Stimulated activated naive B cell treated with anti-CD40 and anti-IgM and Interleukin-4, amounts not matched to agents 10 μg/mL and 1 μg/mL and 100 μg/mL, for 72 hours (primary cell): ENCODE results near the gene TYROBP.
A peak's percentile ranks its signal among the peaks of the same experiment; 100 is the strongest.
"Not testable (repeated sequence)": the region's sequence is repeated elsewhere in the genome, so short reads cannot be mapped to it uniquely, and the experiment has no call there.

Source experiments
- ATAC-seq, 2 donors: fragments of 150-1000 bp; cut with Tn5 transposase; replicated peaks; 2 replicates each; pipeline ENCODE4 v1.10.0; 2021; ENCODE audit warnings: moderate library complexity in 1 of 2
- DNase-seq: peaks from one replicate; pipeline ENCODE4 v3.0.0; 2021
- H3K27ac Mint-ChIP-seq: one replicate; pipeline ENCODE4 v1.8.0; 2022; ENCODE audit warnings: mild to moderate bottlenecking, mixed read lengths
- H3K27me3 Mint-ChIP-seq, 2 donors: one replicate each; pipeline ENCODE4 v1.8.0; 2022; ENCODE audit warnings: mixed read lengths in 2 of 2
- H3K36me3 Mint-ChIP-seq, 2 donors: one replicate each; pipeline ENCODE4 v1.8.0; 2022; ENCODE audit warnings: mixed read lengths in 2 of 2, mild to moderate bottlenecking in 1 of 2
- H3K4me1 Mint-ChIP-seq, 2 donors: one replicate each; pipeline ENCODE4 v1.8.0; 2022; ENCODE audit warnings: mixed read lengths in 2 of 2, mild to moderate bottlenecking in 1 of 2
- H3K4me3 Mint-ChIP-seq, 2 donors: one replicate each; pipeline ENCODE4 v1.8.0; 2022; ENCODE audit warnings: mild to moderate bottlenecking in 2 of 2, mixed read lengths in 2 of 2, moderate library complexity in 1 of 2
- H3K9me3 Mint-ChIP-seq, 2 donors: one replicate each; pipeline ENCODE4 v1.8.0; 2022; ENCODE audit warnings: mixed read lengths in 2 of 2, mild to moderate bottlenecking in 1 of 2

Gene TYROBP

DNA sequence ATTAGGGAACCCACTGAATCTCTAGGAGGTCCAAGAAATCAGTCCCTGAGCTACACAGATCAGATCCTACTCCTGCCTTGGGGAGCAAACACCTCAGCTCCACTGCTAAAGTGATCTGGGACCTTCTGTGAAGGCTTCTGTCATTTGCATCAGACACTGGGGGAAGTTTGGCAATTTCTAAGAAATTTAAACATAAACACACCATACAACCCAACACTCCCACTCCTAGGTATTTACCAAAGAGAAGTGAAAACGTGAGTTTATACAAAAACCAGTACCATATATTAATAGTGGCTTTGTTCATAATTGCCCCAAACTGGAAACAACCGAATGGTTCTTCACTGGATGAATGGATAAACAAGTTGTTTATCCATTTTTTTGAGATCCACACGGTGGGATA lies 7.3 kb upstream of the TYROBP start:
- Mint-ChIP-seq H3K4me1 (peaks cover 21 to 73% of the 10 kb centered on the region in 2 donors), H3K27ac (peak overlapping the region; percentile 86), H3K9me3 (no peaks in the 10 kb centered on the region), H3K27me3 (no peaks in the 10 kb centered on the region), H3K36me3 (no peaks in the 10 kb centered on the region), H3K4me3 (peak overlapping the region; percentile 32 to 71)
- ATAC-seq (peak; percentile 80 to 87), DNase-seq (peak; percentile 47)

- no peaks in the 10 kb centered on the region for H3K36me3 Mint-ChIP-seq
- ATAC-seq (peak; percentile 36 to 40), DNase-seq (peak; percentile 47)
- peak overlapping the region; percentile 57 to 59 for H3K4me3 Mint-ChIP-seq
- H3K9me3 Mint-ChIP-seq = no peaks in the 10 kb centered on the region
- peak overlapping the region; percentile 94 for H3K27ac Mint-ChIP-seq
- no peaks in the 10 kb centered on the region for H3K27me3 Mint-ChIP-seq
- peaks cover 32 to 83% of the 10 kb centered on the region in 2 donors for H3K4me1 Mint-ChIP-seq
Measured at GRCh38 chr19:35913589-35913988, 5.5 kb upstream of the TYROBP start.

DNA sequence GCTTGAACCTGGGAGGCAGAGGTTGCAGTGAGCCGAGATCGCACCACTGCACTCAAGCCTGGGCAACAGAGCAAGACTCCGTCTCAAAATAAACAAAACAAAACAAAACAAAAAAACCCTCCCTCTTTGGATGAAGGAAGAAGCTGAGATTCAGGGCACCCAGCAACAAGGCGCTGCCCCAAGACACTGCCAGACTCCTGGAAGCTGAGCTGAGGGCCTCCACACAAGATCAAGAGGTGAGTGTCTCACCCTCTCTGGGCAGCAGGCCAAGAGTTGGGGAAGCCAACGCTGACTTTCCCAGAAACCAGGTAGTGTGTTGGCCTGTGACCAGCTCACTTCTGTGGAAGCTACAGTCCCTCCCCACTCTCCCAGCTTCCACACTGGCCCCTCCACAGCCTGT lies 3.7 kb upstream of the TYROBP start:
- no peaks in the 10 kb centered on the region for H3K27me3 Mint-ChIP-seq
- H3K9me3 Mint-ChIP-seq = no peaks in the 10 kb centered on the region
- peak overlapping the region; percentile 64 to 71 for H3K4me3 Mint-ChIP-seq
- H3K27ac Mint-ChIP-seq = peak overlapping the region; percentile 84
- H3K36me3 Mint-ChIP-seq = no peaks in the 10 kb centered on the region
- ATAC-seq = peak; percentile 7 to 8
- peak; percentile 54 for DNase-seq
- peaks cover 43 to 87% of the 10 kb centered on the region in 2 donors for H3K4me1 Mint-ChIP-seq

DNA sequence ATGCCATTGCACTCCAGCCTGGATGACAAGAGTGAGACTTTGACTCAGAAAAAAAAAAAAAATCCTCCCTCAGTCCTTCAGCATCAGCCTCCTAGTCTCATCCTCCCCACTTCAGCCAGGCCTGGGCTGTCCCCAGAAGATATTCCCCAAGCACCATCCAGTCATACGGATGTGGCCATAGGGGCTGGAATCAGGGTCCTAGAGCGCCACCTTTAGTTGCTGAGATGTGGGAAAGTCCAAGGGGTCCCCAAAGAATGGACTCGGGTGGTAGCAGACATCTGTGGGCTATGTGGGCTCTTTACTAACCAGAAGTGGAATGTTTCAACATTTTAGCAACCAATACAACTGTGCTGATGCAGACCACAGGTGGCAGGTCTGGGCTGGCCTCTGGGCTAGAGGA lies 3.1 kb upstream of the TYROBP start:
- ATAC-seq (no peak), DNase-seq (no peak)
- Mint-ChIP-seq H3K4me3 (peak overlapping the region; percentile 64 to 71), H3K27me3 (no peaks in the 10 kb centered on the region), H3K36me3 (no peaks in the 10 kb centered on the region), H3K27ac (peak overlapping the region; percentile 84), H3K9me3 (no peaks in the 10 kb centered on the region), H3K4me1 (peaks cover 43 to 81% of the 10 kb centered on the region in 2 donors)

DNA sequence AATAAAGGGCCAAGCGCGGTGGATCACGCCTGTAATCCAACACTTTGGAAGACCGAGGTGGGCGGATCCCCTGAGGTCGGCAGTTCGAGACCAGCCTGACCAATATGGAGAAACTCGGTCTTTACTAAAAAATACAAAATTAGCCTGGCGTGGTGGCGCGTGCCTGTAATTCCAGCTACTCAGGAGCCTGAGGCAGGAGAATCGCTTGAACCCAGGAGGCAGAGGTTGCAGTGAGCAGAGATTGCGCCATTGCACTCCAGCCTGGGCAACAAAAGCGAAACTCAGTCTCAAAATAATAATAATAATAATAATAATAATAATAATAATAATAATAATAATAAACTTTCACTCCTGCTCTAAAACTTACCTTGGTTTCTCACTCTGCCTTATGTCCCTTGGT lies 2.3 kb upstream of the TYROBP start:
- H3K36me3 Mint-ChIP-seq = not testable (repeated sequence)

GRCh38 chr19:35909684-35910035 lies 1.6 kb upstream of the TYROBP start:
- DNase-seq = no peak
- Mint-ChIP-seq H3K4me3 (peak overlapping the region; percentile 68 to 78), H3K27me3 (no peaks in the 10 kb centered on the region), H3K4me1 (peaks cover 44 to 75% of the 10 kb centered on the region in 2 donors), H3K27ac (peak overlapping the region; percentile 97), H3K36me3 (no peaks in the 10 kb centered on the region), H3K9me3 (no peaks in the 10 kb centered on the region)
- ATAC-seq = no peak

More for the DNA sequence above, 2.3 kb upstream of the TYROBP start:
- not testable (repeated sequence) for H3K4me3 Mint-ChIP-seq, ATAC-seq, H3K9me3 Mint-ChIP-seq, DNase-seq, H3K27me3 Mint-ChIP-seq
- Mint-ChIP-seq H3K4me1 (peaks cover 43 to 75% of the 10 kb centered on the region in 2 donors), H3K27ac (peak overlapping the region; percentile 97)

DNA sequence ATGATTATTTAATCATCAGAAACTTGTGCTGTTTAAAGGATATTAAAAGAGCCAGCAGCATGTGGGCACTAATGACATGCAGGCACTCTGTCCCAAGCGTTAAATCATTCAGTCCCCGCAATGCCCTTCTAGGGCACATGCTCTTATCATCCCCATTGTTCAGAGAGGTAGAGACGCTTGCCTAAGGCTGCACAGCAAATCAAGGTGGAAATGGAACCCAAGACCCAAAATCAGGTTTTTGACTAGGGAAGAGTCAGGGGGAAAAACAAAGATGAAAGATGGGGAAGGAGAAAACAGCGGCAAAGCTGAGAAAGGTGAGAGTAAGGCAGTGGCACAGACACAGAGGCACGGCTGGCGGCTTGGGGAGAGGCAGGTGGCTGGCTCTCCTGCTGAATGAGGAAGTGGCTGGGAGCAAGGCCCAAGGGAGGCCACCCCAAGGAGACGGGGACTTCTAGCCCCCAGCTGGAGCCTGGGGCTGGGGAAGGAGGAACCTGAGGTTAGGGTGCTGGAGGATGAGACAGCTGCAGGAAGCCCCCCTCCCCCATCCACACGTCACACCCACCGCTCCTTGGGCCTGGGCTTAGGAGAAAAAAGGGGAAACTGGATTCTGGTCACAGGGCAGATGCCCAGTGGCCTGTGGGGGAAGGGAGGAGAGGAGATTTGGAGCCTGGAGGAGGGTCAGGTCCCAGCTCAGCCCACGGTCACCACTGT lies 1.0 kb upstream of the TYROBP start:
- no peaks in the 10 kb centered on the region for H3K9me3 Mint-ChIP-seq
- peaks cover 49 to 78% of the 10 kb centered on the region in 2 donors for H3K4me1 Mint-ChIP-seq
- H3K36me3 Mint-ChIP-seq = no peaks in the 10 kb centered on the region
- H3K4me3 Mint-ChIP-seq = peak overlapping the region; percentile 68 to 78
- DNase-seq (peak; percentile 90), ATAC-seq (peak; percentile 78)
- no peaks in the 10 kb centered on the region for H3K27me3 Mint-ChIP-seq
- peak overlapping the region; percentile 97 for H3K27ac Mint-ChIP-seq

DNA sequence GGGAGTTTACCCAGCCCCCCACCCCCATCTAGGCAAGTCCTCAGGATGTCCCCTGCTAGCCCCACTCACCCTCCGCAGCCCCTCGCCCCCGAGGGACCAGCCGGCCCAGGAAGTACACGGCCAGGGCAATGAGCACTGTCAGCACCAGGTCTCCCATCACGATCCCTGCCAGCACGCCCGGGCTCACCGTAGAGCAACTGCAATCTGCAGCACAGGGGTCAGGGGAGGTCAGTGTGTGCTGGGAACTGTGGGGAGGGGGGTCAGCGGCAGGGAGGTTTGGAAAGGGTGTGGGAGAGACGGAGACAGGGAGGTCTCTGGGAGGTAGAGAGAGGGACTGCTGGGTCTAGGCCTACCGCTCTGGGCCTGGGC lies 734 bp downstream of the TYROBP start:
- peak overlapping the region; percentile 37 to 62 for H3K4me3 Mint-ChIP-seq
- H3K4me1 Mint-ChIP-seq = peaks cover 60 to 83% of the 10 kb centered on the region in 2 donors
- no peaks in the 10 kb centered on the region for H3K27me3 Mint-ChIP-seq
- no peaks in the 10 kb centered on the region for H3K9me3 Mint-ChIP-seq
- DNase-seq (no peak), ATAC-seq (no peak)
- peaks cover 6% of the 10 kb centered on the region in 2 donors for H3K36me3 Mint-ChIP-seq
- peak overlapping the region; percentile 79 for H3K27ac Mint-ChIP-seq

DNA sequence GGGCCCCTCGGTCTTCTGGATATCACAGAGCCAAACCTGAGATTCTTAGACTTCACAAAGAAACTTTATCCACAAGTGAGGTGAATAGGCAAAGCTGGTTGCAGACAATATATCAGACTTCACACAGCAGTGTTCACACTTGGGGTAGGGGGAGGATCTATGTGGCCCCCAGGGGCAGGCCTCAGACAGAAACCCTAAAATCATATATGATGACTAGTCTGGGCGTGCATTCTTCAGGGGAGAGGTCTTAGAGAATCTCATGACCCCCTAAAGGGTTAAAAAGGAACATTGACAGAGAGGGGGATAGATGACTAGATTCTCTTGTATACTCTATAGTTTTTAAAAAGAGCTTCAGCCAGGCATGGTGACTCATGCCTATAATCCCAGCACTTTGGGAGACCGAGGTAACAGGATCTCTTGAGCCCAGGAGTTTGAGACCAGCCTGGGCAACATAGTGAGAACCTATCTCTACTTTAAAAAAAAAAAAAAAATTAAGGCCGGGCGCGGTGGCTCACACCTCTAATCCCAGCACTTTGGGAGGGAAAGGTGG lies 2.8 kb downstream of the TYROBP start:
- no peaks in the 10 kb centered on the region for H3K27me3 Mint-ChIP-seq
- H3K4me1 Mint-ChIP-seq = peaks cover 55 to 86% of the 10 kb centered on the region in 2 donors
- H3K4me3 Mint-ChIP-seq = no peak overlapping the region
- DNase-seq (no peak), ATAC-seq (no peak)
- peaks cover 7 to 8% of the 10 kb centered on the region in 2 donors for H3K36me3 Mint-ChIP-seq
- H3K27ac Mint-ChIP-seq = peak overlapping the region; percentile 72
- H3K9me3 Mint-ChIP-seq = no peaks in the 10 kb centered on the region

GRCh38 chr19:35904311-35905068 lies 3.6 kb downstream of the TYROBP start:
- ATAC-seq = no peak
- Mint-ChIP-seq H3K4me3 (peak overlapping the region; percentile 26 to 88), H3K27me3 (no peaks in the 10 kb centered on the region), H3K9me3 (no peaks in the 10 kb centered on the region), H3K27ac (peak overlapping the region; percentile 97), H3K36me3 (peaks cover 12 to 13% of the 10 kb centered on the region in 2 donors), H3K4me1 (peaks cover 51 to 79% of the 10 kb centered on the region in 2 donors)
- DNase-seq = no peak

GRCh38 chr19:35903550-35904179 lies 4.4 kb downstream of the TYROBP start:
- H3K27ac Mint-ChIP-seq = peak overlapping the region; percentile 97
- H3K36me3 Mint-ChIP-seq = peaks cover 19 to 21% of the 10 kb centered on the region in 2 donors
- DNase-seq = peak; percentile 94
- peak; percentile 46 to 56 for ATAC-seq
- peak overlapping the region; percentile 88 to 97 for H3K4me3 Mint-ChIP-seq
- peaks cover 47 to 71% of the 10 kb centered on the region in 2 donors for H3K4me1 Mint-ChIP-seq
- no peaks in the 10 kb centered on the region for H3K9me3 Mint-ChIP-seq
- H3K27me3 Mint-ChIP-seq = no peaks in the 10 kb centered on the region

- Mint-ChIP-seq H3K9me3 (no peaks in the 10 kb centered on the region), H3K4me1 (peaks cover 45 to 64% of the 10 kb centered on the region in 2 donors), H3K27me3 (no peaks in the 10 kb centered on the region), H3K4me3 (peak overlapping the region; percentile 88 to 97), H3K36me3 (peaks cover 26 to 28% of the 10 kb centered on the region in 2 donors), H3K27ac (peak overlapping the region; percentile 97)
- DNase-seq (no peak), ATAC-seq (no peak)
Measured at GRCh38 chr19:35902870-35903475, 5.1 kb downstream of the TYROBP start.

DNA sequence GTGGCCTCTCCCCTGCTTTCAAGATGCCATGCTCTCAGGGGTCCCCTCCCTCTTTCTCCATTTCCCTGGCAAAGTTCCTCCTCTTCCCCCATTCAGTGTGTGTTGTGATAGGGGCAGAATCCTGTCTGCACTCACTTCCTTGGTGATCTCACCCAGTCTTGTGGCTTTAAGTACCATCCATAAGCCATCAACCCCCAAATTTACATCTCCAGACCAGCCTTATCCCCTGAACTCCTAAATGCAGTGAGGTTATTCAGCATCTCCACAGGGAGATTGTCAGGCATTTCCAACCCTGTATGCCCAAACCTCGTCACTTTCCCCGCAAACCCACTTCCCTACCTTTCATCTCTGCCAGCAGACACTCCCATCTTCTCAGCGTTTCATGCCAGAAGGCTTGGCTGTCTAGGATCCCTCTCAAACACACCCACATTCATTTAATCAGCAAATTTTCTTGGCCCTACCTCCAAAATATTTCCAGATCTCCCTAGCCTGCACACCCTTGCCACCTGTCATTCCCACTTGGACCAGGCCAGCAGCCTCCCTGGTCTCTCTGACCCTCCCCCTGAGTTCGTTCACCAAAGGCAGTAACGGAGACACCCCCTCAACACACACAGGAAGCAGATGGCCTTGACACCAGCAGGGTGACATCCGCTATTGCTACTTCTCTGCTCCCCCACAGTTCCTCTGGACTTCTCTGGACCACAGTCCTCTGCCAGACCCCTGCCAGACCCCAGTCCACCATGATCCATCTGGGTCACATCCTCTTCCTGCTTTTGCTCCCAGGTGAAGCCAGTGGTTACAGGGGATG lies 6.0 kb downstream of the TYROBP start, which contains the start of gene HCST:
TSS of gene HCST (plus strand) at position 676 of the 808 bp plus-strand sequence. CDS start at position 741, 65 bp downstream.
- H3K4me1 Mint-ChIP-seq = peaks cover 43 to 61% of the 10 kb centered on the region in 2 donors
- H3K4me3 Mint-ChIP-seq = peak within 1 kb of the TSS; percentile 88 to 97
- H3K36me3 Mint-ChIP-seq = peaks cover 34 to 35% of the 10 kb centered on the region in 2 donors
- DNase-seq (no peak), ATAC-seq (no peak)
- H3K27ac Mint-ChIP-seq = peak within 1 kb of the TSS; percentile 97
- H3K9me3 Mint-ChIP-seq = no peaks in the 10 kb centered on the region
- no peaks in the 10 kb centered on the region for H3K27me3 Mint-ChIP-seq
